ENCODE measurements around the gene BPIFB1.

GRCh38 chr20:33313686-33314314, 30.8 kb downstream of the BPIFB1 start:
- TF ChIP-seq EZH2 (IDR thresholded peaks at IDR 0.05; ENCODE audit: borderline replicate concordance, low read length) (no peak), CTCF (IDR thresholded peaks at IDR 0.05; ENCODE audit: low read length) (no peak)
